HG03025 (cell line): ENCODE data around the gene CDH4.

ENCODE experiments used
- ATAC-seq: cut with Tn5 transposase; IDR thresholded peaks from one replicate; pipeline ENCODE4 v1.9.1; 2021; ENCODE audit warnings: mild to moderate bottlenecking, moderate library complexity; ENCODE audit not compliant: unreplicated experiment, low FRiP score

CDH4 gene

DNA sequence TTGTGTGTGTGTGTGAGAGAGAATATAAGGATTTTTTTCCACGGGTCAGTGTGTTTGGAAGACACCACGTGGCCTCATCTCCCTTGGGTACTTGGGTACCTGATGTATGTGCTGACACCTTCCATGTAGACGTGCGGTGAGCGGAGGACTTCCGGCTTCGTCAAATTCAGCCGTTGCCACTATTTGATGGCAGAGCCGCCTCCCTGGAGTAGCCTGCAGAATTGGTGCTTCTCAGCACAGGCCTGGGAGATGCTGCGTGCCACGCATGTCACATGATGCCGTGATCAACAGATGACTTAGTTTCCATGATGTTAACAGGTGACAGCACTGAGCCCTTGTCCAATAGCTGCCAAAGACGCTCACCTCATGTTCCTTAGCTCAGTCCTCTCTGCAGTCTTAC is 69.4 kb downstream of the CDH4 start:
- no peak for ATAC-seq

DNA sequence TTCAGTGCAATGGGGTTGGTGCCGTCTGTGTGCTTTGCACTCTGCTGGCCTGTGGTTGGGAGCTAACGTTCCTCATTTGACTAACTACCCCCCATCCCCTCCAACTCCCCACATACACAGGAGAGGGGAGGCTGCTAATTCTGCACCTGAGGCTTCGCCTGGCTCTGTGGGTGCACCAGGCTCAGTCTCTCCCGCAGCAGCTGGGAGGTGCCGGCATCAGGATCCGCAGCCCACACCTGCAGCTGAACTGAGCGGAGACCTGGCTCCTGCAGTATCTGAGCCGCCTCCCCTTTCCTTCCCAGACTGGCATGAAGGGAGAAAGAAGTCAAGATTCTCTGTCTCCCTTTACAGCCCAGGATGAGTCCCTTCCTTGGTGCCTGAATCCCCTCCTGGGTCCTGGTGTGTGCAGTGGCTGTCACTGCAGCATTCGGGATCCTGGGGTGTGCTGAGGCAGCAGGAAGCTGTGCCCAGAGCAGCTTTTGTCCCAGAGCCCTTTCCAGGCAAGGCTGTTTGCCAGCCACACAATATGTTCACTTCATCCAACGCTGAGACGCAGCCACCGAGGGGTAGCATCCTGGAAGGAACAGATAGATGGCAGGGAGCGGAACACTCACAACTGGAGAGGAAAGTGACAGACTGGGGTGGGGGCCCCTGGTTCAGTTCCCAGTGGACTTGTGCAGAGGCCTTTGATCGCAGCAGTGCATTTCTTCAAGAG is 70.2 kb downstream of the CDH4 start:
- ATAC-seq, result no peak

DNA sequence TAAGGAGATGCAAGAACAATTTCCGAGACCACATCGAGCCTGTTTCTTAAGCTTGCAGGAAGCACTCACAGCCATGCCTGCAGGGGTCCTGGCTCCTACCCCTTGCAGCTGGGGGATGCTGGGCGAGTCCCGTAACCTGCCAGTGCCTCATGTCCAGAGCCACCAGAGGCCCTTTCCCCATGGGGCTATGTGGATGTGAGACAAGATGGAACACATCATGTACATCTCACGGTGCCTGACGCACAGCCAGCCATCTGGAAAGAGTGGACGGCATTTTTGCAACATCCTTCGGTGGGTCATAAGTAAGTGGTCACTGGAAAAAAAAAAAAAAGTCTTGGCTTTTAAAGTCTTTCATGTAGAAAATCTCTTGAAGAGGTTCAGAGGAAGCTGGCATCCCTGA is 72.8 kb downstream of the CDH4 start:
- ATAC-seq, result no peak

DNA sequence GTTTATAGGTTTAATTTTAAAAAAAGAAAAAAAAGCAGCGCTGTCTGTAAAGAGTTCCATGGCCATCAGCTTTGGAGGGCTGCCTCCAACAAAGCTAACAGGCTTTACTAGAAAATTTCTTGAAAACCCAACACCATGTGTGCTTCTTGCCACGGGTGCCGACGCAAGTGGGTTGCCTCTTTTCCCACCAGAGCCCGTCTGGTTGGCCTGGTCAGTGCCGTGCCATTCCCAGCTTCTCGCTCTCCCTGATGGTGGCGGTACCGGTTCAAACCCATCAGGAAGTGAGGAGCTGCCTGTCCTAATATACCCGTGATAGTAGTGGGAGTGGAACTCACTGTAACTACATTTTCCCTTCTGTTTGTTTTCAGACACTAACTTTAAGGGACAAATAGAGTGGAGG is 73.7 kb downstream of the CDH4 start:
- ATAC-seq, result no peak

DNA sequence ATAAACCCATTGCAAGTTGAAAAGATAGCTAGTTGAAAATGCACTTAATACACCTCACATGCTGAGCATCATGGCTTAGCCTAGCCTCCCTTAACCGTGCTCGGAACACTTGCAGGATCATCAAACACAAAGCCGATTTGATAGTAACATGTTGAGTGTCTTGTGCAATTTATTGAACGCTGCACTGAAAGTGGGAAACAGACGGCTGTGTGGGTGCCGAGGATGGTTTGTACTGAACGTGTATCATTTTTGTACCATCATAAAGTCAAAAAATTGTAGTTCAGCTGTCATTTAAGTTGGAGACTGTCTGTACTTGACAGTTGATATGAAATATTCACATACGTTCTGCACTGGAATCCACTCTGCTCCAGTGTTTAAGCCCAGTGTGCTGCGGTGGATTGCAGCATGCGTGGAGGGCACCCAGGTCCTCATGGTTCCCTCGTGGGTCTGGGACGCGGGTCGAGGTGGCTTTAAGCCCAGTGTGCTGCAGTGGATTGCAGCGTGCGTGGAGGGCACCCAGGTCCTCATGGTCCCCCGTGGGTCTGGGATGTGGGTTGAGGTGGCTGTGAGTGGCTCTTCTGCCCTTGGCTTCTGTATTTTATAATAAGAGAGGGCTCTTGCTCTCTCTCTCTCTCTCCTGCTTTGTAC is 77.0 kb downstream of the CDH4 start:
- ATAC-seq, result no peak

DNA sequence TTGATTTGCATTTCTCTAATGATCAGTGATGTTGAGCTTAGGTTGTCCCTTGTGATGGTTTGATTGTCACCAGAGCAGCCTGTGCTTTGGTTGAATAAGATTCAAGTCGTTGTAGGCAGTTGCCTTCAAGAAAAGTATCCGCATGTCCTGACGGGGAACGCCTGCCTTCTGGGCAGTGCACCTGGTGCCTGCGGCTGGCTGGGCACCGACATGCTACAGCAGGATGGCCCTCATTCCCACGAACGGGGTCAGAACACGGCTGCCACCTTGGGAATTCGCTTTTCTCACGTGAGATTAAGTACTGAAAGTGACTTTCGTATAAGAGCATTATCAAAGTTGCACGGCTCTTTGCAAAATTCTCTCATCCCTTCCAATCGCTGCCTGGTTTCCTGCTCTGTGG is 78.4 kb downstream of the CDH4 start:
- ATAC-seq, result no peak

DNA sequence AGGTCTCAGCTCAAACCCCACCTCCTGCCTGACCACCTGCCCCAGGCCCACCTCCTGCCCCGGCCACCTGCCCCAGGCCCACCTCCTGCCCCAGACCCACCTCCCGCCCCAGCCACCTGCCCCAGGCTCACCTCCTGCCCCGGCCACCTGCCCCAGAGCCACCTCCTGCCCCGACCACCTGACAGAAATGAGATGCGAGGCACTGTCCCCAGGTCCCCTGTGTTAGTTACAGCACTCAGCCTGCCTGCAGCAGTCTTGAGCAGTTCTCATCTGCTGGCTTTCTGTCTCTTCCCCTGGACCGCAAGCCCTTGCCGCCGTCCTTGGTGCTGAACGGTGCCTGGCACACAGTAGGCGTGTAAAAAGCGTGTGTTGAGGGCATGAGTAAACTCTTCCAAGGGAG is 79.5 kb downstream of the CDH4 start:
- ATAC-seq, result no peak

DNA sequence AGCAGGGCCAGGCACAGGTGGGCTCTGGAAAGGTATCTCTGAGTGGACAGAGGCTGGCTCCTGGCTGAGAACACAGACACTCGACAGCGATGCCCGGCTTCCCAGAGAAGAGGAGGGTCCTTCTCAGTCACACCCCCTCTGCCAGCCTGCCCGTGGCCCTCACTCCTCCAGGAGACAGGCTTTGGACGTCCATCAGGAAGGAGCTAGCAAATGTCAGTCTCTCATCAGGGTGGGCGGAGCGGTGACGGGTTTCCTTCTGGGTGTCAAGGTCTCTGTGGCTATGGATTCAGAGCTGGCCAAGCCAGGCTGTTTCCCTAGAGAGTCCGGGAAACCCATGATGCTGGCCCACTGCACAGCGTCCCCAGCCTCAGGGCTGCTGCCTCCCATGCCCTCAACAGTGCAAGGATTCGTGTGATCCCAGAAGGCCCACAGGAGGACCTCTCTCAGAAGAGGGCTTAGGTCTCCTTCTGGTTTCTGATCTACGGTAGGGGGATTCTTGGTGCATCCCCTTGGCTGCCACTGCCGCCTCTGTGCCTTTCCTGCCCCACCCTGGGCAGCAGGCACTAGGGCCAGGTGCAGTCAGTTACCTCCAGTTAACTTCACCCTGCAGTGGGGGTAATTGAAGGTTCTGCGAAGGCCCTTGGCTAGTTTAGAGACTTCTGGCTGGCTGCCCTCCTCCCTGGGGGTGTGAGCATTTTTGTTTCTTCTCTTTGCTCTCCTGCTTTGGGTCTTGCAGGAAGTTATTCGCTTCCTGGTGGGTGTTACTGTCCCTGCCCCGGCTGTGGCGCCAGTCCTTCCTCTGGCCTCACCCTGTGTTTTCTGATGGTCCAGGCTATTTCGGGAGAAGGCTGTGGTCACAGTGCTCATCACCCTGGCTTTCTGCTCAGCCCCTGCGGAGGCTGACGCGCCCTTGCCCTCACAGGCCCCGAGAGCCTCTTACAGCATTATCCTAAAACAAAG is 80.2 kb downstream of the CDH4 start:
- no peak for ATAC-seq

DNA sequence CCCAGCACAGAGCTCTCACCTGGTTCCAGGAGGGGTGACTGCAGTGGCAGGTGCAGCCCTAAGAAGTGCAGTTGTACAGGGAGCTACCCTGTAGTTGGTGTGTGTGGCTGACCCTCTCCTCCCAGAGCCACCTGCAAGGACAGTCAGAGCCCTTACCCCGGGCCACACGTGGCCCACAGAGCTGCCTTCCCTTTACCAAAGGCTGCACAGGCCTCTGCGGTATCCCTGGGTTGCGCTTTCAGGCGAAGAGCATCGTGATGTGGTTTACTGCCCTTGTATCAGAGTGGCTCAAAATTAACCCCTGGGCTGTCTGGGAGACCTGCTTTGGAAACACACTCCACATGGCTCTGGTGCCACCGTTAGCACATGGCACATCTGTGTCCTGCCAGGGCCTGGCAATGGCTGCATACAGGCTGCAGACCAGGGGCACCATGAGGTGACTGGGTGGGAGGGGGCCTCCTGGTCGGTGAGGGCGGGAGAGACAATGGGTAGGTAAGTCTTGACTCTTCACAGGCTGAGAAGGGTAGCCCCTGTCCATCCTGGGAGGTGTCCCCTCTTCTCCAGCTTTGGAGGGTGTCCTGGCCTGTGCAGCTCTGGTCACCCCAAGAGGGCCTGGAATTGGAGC is 81.5 kb downstream of the CDH4 start:
- ATAC-seq, result no peak

DNA sequence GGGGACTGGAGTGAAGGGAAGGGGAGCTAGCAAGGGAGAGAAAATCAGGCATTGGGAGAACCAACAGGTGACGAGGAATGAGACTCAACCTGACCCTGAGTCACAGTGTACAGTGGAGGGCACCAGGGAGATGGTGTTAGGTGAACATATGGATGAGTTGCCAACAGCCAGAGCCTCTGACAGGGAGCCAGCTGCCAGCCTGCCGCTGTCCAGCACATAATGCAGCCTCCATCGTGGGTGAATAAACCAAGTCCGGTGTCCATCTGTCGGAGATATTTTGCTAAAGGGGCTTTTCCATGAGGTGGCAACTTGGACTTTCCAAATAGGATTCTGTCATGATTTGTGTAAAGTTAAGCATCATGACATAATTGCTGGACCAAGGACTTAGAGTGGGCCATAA is 88.1 kb downstream of the CDH4 start:
- ATAC-seq, result no peak

DNA sequence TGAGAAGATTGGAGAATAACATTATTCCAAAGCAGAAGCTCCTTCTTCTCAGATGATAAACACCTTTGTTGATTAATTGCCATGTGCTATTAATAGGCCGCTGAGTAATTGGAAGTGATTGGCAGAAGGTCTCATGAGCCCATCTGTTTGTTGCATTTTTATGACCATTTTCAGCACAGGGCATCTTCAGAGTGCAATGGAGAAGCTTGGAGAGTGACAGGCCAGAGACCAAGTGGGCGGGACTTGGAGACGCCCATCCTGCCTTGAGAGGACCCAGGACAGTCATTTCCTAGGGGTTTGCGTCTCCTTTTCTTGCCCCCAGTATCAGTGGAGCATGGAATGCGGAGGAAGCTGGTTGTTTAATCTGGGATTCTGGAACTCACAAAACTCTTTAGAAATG is 89.5 kb downstream of the CDH4 start:
- no peak for ATAC-seq

DNA sequence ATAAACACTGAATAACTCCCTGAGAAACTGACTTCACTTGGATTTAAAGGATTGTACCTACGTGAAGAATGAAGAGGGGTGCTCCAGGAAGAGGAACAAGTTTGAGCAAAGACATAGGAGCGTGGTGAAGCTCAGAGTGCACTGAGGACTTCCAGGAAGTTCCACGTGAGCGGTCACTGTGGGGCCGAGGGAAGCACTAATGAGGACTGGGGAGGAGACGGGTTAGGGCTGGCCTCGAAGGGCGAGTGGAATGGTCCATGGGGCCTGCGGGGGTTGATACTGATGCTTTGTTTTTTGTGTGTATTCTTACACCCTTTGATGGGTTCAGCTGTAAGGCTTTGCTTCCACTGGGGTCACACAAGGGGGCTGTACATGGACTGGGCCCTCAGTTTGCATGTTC is 91.9 kb downstream of the CDH4 start:
- ATAC-seq, result no peak

DNA sequence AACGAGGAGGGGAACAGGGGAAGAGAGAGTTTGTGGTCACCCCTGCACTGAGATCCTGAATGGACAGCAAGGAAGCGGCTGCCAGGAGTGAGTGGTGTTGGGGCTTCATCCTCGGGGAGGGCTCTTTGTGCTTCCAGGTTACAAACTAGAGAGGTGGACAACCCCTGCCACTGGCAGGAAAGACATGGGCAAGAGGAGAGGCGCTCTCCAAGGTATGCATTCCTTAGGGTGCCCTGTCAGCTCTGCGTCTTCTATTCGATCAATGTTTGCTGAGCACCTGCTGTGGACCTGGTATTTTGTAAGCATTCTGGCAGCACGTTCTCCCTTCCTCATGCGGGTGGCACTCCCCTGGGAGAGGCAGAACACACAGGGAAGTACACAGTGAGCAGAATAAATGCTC is 93.6 kb downstream of the CDH4 start:
- no peak for ATAC-seq

DNA sequence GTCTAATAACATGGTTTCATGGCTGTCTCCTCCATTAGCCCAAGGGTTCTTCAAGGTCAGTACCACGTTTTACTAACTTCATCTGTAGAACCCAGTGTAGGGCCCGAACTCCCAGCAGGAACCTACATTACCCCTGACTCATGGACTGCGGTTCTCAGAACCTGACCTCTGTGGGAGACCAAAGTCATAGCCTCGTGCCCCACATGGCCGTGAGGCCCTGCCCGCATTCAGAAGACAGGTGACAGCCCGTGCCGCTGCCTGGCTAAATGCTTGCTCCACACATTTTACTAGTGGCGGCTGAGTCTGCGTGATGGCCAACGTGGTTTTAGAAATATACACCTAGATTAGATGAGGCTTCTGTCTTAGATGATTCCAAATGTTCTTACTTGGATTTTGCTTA is 94.9 kb downstream of the CDH4 start:
- no peak for ATAC-seq

DNA sequence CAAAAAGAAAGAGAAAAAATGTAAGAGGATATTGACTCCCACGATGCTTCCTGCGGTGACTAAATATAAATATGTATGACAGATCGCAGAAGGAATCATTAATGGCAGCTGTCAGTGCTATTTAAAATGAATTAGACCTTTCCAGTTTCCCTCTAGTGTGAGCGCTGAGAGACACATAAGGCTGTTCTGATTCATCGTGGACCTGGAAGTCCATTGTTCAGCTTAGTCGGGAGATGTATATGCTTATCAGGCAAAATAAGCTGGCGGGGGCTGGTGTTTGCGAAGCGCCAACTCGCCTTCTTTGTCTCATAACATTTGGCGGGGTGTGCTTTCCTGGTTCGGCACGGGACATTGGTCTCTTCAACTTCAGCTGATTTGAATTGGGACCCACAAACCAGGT is 95.4 kb downstream of the CDH4 start:
- no peak for ATAC-seq

DNA sequence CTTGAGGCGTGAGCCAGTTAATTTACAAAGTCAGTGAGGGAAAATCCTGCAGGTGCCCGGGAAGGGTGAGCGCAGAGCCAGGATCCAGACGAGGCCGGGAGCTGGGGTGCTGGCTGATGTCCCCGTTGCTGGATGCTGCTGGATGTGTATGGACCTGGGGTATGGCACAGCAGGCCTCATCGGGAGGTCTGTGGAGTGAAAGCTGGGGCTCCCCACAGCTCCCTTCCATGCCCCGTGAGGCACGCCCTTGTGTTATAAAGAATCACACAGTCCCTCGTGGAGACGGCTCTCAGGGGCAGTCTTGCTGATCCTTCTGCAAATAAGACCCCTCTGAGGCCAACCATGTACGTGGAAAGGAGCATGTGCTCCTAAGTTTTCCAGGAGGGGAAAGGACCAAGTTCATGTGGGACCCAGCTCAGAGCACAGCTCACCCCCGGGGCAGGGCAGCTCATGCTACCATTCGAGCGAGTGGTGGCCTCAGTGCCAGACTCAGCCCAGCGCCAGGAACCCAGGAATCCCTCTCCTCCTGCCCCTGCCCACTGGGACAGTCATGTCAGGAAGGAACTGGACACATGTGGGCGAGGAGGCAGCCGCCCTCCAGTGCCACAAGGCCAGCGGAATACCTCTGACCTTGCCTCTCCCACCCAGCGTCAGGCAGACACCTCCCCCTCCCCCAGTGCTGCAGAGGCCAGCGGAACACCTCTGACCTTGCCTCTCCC is 97.5 kb downstream of the CDH4 start:
- ATAC-seq, result no peak

DNA sequence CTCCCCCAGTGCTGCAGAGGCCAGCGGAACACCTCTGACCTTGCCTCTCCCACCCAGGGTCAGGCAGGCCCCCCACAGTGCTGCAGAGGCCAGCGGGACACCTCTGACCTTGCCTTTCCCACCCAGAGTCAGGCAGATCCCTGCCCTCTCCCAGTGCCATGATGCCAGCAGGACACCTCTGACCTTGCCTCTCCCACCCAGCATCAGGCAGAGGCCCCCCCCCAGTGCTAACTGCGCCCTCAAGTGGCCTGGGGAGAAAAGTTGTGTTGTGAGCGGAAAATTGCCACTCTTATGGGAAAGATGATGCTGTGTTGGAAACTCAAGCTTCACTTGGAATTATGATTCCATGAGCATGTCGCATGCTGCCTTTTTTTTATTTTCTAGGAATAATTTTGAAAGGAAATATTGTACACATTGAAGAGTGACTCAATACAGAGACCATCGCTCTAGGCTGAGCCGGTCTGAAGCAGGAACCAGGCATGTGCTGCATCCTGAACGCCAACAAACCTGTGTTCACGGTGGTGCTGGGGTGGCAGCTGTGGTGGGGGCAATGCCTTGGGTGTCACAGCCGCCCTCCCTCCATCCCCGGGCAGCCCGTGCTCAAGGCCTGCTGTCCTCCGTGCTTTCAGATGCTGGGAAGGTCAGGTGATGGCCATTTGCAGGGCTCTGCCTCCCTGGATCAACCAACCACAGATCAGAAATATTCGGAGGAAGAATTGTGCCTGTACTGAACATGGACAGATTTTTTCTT is 98.6 kb downstream of the CDH4 start:
- ATAC-seq, result no peak

DNA sequence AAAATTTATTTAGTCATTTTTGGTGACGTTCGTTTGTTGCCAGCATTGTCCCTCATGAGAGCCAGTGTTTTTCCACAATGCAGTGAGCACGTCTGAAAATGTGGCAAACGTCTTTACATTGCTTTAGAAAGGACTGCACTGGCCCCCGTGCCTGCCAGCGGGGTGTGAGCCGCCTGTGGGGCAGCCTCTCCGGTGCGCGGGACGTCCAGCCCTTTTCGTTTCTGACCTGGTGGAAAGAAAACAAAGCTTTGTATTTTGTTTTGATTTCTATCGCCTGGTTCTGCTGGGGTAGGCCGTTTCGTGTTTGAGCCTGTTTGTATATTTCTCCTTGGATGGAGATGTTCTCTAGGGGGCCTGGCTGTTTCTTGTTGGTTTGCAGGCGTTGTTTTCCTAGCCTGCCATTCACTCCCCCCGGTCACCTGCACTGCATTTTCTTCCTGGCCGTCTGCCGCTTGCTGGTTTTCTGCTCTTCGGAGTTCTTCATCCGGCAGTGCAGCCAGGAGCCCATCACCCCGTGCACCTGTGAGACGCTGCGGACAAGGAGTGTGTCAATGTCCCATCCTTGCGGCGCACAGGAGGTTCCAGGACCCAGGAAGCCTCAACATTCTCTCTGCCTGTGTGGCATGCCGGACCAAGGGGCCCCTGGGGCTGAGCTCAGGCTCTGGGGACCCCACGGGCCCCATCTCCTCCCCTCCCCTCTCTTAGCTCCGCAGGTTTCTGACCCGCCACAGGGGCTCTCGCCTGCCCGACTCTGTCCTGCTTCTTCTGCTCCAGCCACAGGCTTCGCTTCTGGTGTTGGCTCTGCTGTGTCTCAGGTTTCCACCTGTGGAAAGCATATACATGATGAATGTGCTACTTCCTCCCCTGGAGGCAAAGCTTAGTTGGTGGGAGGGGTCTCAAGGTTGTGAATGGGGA is 100.5 kb downstream of the CDH4 start:
- no peak for ATAC-seq
